HCT116 (cell line): ENCODE results near the gene SHC2. TPM values are rescaled to one million over a fixed set of nuclear protein-coding genes. Genes with fewer than 3 reads are reported as not detected.

ENCODE experiments used
- ATAC-seq: fragments of 200-7000 bp; cut with Tn5 transposase; 2 replicates; pipeline ENCODE4 v1.9.1; 2020; ENCODE audit warnings: mild to moderate bottlenecking, moderate library complexity
- BruUV-seq: library from RNA; stranded (reverse); fragments of 400-500 nt; replicated peaks from 2 replicates; lab custom pipeline; 2021; lab: Mats Ljungman, UMichigan
- CTCF ChIA-PET: fragments of 300-600 bp; sonication (Branson Sonifier 250); formaldehyde crosslinking; loops from one replicate; lab custom pipeline; 2021; ENCODE audit warnings: antibody characterized with exemption; lab: Charles Lee
- POLR2A ChIA-PET: fragments of 300-600, 350-600 bp; sonication (Branson Sonifier 250); formaldehyde crosslinking; loops from one replicate; lab custom pipeline; 2021; ENCODE audit warnings: antibody characterized with exemption; lab: Charles Lee
- RAD21 ChIA-PET, 2 experiments: fragments of 300-600 bp; sonication (Branson Sonifier 250); formaldehyde crosslinking; loops; one replicate each; lab custom pipeline; 2023; ENCODE audit warnings: low total read pairs in 2 of 2; ENCODE audit not compliant: uncharacterized antibody in 2 of 2, unreplicated experiment in 2 of 2, low non-redundant PET in 1 of 2; lab: Charles Lee
- DNase-seq: peaks from one replicate; pipeline ENCODE4 v3.0.0-alpha.2; 2010; ENCODE audit warnings: low read depth, low spot score
- H2AFZ ChIP-seq: fragments of 200-600 bp; shearing (Covaris generic), sonication (generic); 2 replicates; pipeline ENCODE4 v1.6.1; 2017; ENCODE audit warnings: low read depth, mixed run types, mixed read lengths, antibody characterized with exemption, low read length; ENCODE audit not compliant: poor library complexity, severe bottlenecking
- H3K27ac ChIP-seq: 2 replicates; pipeline ENCODE4 v1.5.1; 2012; ENCODE audit warnings: low read depth, low read length
- H3K27me3 ChIP-seq: fragments of 200-600 bp; sonication (generic); 2 replicates; pipeline ENCODE4 v1.6.1; 2016; ENCODE audit warnings: mixed run types, low read length, mixed read lengths; ENCODE audit not compliant: insufficient read depth
- H3K36me3 ChIP-seq, 2 experiments: fragments of 200-500 bp in 1 of 2; fragments of 200-600 bp in 1 of 2; sonication (Bioruptor generic) in 1 of 2; sonication (generic) in 1 of 2; 2 replicates each; pipeline versions ENCODE4 v1.5.1 to v1.6.1; 2014 to 2016; ENCODE audit warnings: low read length in 2 of 2, inconsistent platforms in 1 of 2, mixed read lengths in 1 of 2, mixed run types in 1 of 2; ENCODE audit not compliant: insufficient read depth in 2 of 2, control insufficient read depth in 1 of 2
- H3K4me1 ChIP-seq, 2 experiments: fragments of 200-600 bp in 1 of 2; sonication (generic) in 1 of 2; 2 replicates each; pipeline versions ENCODE4 v1.5.1 to v1.6.1; 2012 to 2017; ENCODE audit warnings: low read length in 2 of 2, inconsistent platforms in 1 of 2, mild to moderate bottlenecking in 1 of 2, mixed read lengths in 1 of 2, mixed run types in 1 of 2, moderate library complexity in 1 of 2; ENCODE audit not compliant: insufficient read depth in 2 of 2, control insufficient read depth in 1 of 2
- H3K4me2 ChIP-seq: fragments of 200-600 bp; sonication (generic); 2 replicates; pipeline ENCODE4 v1.6.1; 2017; ENCODE audit warnings: mixed run types, low read length, mixed read lengths
- H3K4me3 ChIP-seq, 2 experiments: fragments of 200-600 bp in 1 of 2; sonication (generic) in 1 of 2; replicated peaks in 1 of 2; 2 replicates each; pipeline ENCODE4 v1.5.1; 2011 to 2016; ENCODE audit warnings: low read length in 2 of 2, control low read depth in 1 of 2, low read depth in 1 of 2, mild to moderate bottlenecking in 1 of 2, mixed read lengths in 1 of 2, mixed run types in 1 of 2
- H3K79me2 ChIP-seq: fragments of 200-600 bp; sonication (generic); 2 replicates; pipeline ENCODE4 v1.6.1; 2017; ENCODE audit warnings: mild to moderate bottlenecking, mixed run types, low read length, moderate library complexity, mixed read lengths; ENCODE audit not compliant: insufficient read depth
- H3K9ac ChIP-seq: fragments of 200-600 bp; sonication (generic); 2 replicates; pipeline ENCODE4 v1.6.1; 2016; ENCODE audit warnings: low read length, mixed read lengths
- H3K9me2 ChIP-seq: fragments of 200-600 bp; sonication (generic), shearing (Covaris generic); 2 replicates; pipeline ENCODE4 v1.6.1; 2017; ENCODE audit warnings: mixed run types, mild to moderate bottlenecking, moderate library complexity; ENCODE audit not compliant: insufficient read depth
- H3K9me3 ChIP-seq, 2 experiments: fragments of 200-500 bp in 1 of 2; fragments of 200-600 bp in 1 of 2; sonication (Bioruptor generic) in 1 of 2; sonication (generic) in 1 of 2; 2 replicates each; pipeline ENCODE4 v1.6.1; 2014 to 2017; ENCODE audit warnings: low read length in 2 of 2, mixed read lengths in 2 of 2, inconsistent platforms in 1 of 2, low read depth in 1 of 2, mild to moderate bottlenecking in 1 of 2, mixed run types in 1 of 2, moderate library complexity in 1 of 2; ENCODE audit not compliant: control insufficient read depth in 1 of 2, insufficient read depth in 1 of 2
- H4K20me1 ChIP-seq: fragments of 200-600 bp; sonication (generic), shearing (Covaris generic); 2 replicates; pipeline ENCODE4 v1.6.1; 2017; ENCODE audit warnings: mixed run types, mild to moderate bottlenecking, moderate library complexity; ENCODE audit not compliant: insufficient read depth
- CBX3 ChIP-seq: IDR thresholded peaks from 2 replicates; pipeline ENCODE4 v1.6.1; 2012; ENCODE audit warnings: low read depth
- CEBPB ChIP-seq: IDR thresholded peaks from 2 replicates; pipeline ENCODE4 v1.6.1; 2012; ENCODE audit warnings: low read depth
- EGR1 ChIP-seq: IDR thresholded peaks from 2 replicates; pipeline ENCODE4 v1.6.1; 2012; ENCODE audit warnings: low read depth
- EZH2 ChIP-seq: fragments of 200-600 bp; sonication (generic); IDR thresholded peaks from 2 replicates; pipeline ENCODE4 v1.6.1; 2017; ENCODE audit warnings: antibody characterized with exemption, mixed run types
- EZH2phosphoT487 ChIP-seq: fragments of 200-600 bp; IDR thresholded peaks from 2 replicates; pipeline ENCODE4 v1.6.1; 2018; ENCODE audit warnings: antibody characterized with exemption, borderline replicate concordance
- FOSL1 ChIP-seq: IDR thresholded peaks from 2 replicates; pipeline ENCODE4 v1.6.1; 2012; ENCODE audit warnings: low read depth
- JUND ChIP-seq: IDR thresholded peaks from 2 replicates; pipeline ENCODE4 v1.6.1; 2012
- POLR2A ChIP-seq: IDR thresholded peaks from 2 replicates; pipeline ENCODE4 v1.7.0; 2011; ENCODE audit warnings: borderline replicate concordance; ENCODE audit not compliant: insufficient read depth, insufficient read length; ENCODE audit errors: extremely low read depth
- POLR2AphosphoS5 ChIP-seq: IDR thresholded peaks from 2 replicates; pipeline ENCODE4 v1.6.1; 2011; ENCODE audit warnings: mild to moderate bottlenecking, low read depth, low read length, moderate library complexity
- SIN3A ChIP-seq: IDR thresholded peaks from 2 replicates; pipeline ENCODE4 v1.6.1; 2012; ENCODE audit warnings: low read depth
- SP1 ChIP-seq: IDR thresholded peaks from 2 replicates; pipeline ENCODE4 v1.6.1; 2012; ENCODE audit warnings: low read depth
- TCF7L2 ChIP-seq: IDR thresholded peaks from 2 replicates; pipeline ENCODE4 v1.7.0; 2011; ENCODE audit warnings: borderline replicate concordance, inconsistent platforms; ENCODE audit not compliant: insufficient read depth, insufficient read length; ENCODE audit errors: extremely low read depth
- ZNF274 ChIP-seq: fragments of 200-500 bp; sonication (Bioruptor generic); IDR thresholded peaks from 2 replicates; pipeline ENCODE4 v1.6.1; 2014; ENCODE audit warnings: mild to moderate bottlenecking, low read depth, low read length, inconsistent platforms
- intact Hi-C: fragments of 100-400 bp; cut with micrococcal nuclease; formaldehyde crosslinking; loops from 2 replicates; pipeline ENCODE4 v1.10.0; 2022
- total RNA-seq: library from RNA; stranded (reverse); gene quantifications from one replicate; pipeline ENCODE4 v1.2.1, GENCODE V29; 2021; ENCODE audit not compliant: unreplicated experiment
- TF ChIP-seq, protein P1 (sequence below): IDR thresholded peaks from 2 replicates; pipeline ENCODE4 v1.6.1; 2011; ENCODE audit warnings: mild to moderate bottlenecking, low read length, moderate library complexity; ENCODE audit not compliant: insufficient replicate concordance; ENCODE audit errors: extremely low read depth
- TF ChIP-seq, protein P2 (sequence below): IDR thresholded peaks from 2 replicates; pipeline ENCODE4 v1.6.1; 2012
- TF ChIP-seq, protein P3 (sequence below): IDR thresholded peaks from 2 replicates; pipeline ENCODE4 v1.6.1; 2012

SHC2 gene
- total RNA-seq, 1 experiment from 2014 or later, result 2.5 TPM

DNA sequence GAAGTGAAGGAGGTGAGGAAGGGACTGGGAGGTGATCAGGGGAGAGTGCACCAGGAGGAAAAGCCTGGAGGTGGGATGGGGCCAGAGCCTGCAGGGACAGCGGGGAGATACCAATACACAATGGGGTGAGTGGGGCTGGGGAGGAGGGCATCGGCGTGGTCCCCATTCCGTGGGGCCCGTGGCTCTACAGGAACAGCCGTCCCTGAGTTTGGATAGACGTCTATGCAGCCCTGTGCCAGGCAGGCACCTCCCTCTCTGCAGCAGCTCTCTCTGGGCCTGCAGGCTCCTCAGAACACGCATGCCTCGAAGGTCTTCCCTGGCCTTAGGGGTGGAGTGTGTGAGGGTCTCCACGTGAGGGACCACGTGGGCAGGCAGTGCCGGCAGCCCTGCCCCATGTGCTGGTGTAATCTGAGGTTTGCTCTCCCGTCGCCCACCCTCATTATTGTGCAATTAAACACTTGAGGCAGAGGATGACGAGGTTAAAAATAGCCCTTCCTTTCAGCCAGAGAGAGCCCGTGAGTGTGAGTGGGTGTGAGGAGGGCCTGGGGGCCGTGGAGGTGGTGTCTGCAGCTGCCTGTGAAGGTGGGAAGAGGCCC is 68.4 kb downstream of the SHC2 start:
- Histone ChIP-seq H3K4me2 (no peak overlapping the region), H3K9me2 (no peaks in the 10 kb centered on the region), H3K9ac (no peak overlapping the region), H3K79me2 (no peaks in the 10 kb centered on the region), H3K27me3 (no peaks in the 10 kb centered on the region), H4K20me1 (no peaks in the 10 kb centered on the region), H2AFZ (no peak overlapping the region), H3K9me3 (peaks cover 0 to 9% of the 10 kb centered on the region in 2 experiments; a peak in 1 of 4 replicates), H3K36me3 (no peaks in the 10 kb centered on the region)
- BruUV-seq, result no TSS peak
- ChIA-PET POLR2A (no interaction called here), RAD21 (no interaction called here), CTCF (no interaction called here)
- DNase-seq (no peak), ATAC-seq (no peak)
- TF ChIP-seq, protein P1, sequence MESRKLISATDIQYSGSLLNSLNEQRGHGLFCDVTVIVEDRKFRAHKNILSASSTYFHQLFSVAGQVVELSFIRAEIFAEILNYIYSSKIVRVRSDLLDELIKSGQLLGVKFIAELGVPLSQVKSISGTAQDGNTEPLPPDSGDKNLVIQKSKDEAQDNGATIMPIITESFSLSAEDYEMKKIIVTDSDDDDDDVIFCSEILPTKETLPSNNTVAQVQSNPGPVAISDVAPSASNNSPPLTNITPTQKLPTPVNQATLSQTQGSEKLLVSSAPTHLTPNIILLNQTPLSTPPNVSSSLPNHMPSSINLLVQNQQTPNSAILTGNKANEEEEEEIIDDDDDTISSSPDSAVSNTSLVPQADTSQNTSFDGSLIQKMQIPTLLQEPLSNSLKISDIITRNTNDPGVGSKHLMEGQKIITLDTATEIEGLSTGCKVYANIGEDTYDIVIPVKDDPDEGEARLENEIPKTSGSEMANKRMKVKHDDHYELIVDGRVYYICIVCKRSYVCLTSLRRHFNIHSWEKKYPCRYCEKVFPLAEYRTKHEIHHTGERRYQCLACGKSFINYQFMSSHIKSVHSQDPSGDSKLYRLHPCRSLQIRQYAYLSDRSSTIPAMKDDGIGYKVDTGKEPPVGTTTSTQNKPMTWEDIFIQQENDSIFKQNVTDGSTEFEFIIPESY, result no peak
- TF ChIP-seq POLR2AphosphoS5 (no peak), EZH2phosphoT487 (no peak), CEBPB (no peak), EZH2 (no peak), FOSL1 (no peak), JUND (no peak), TCF7L2 (no peak), EGR1 (no peak), SIN3A (no peak), ZNF274 (no peak), CBX3 (no peak), POLR2A (no peak), SP1 (no peak)
- TF ChIP-seq, protein P2, sequence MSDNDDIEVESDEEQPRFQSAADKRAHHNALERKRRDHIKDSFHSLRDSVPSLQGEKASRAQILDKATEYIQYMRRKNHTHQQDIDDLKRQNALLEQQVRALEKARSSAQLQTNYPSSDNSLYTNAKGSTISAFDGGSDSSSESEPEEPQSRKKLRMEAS, result no peak
- TF ChIP-seq, protein P3, sequence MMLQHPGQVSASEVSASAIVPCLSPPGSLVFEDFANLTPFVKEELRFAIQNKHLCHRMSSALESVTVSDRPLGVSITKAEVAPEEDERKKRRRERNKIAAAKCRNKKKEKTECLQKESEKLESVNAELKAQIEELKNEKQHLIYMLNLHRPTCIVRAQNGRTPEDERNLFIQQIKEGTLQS, result no peak
- TF ChIP-seq, all 23 proteins: peak for 0
- Histone ChIP-seq H3K4me3 (no peak overlapping the region), H3K27ac (no peak overlapping the region), H3K4me1 (no peaks in the 10 kb centered on the region)
- intact Hi-C loops, result no loop called here
